Activated CD8-positive, alpha-beta T cell treated with anti-CD3 and anti-CD28 coated beads for 36 hours (primary cell): ENCODE data around the gene OTOP2. TPM values are rescaled to one million over a fixed set of nuclear protein-coding genes. Genes with fewer than 3 reads are reported as not detected.

Experiments
- ATAC-seq: fragments of 200-7000 bp; cut with Tn5 transposase; one replicate; pipeline ENCODE4 v1.10.0; 2021; ENCODE audit warnings: mild to moderate bottlenecking, moderate library complexity
- CTCF ChIA-PET: fragments of 350-600 bp; sonication (Branson Sonifier 250); formaldehyde crosslinking; loops from one replicate; lab custom pipeline; 2021; ENCODE audit warnings: antibody characterized with exemption; lab: Charles Lee
- POLR2A ChIA-PET: fragments of 350-600 bp; sonication (Branson Sonifier 250); formaldehyde crosslinking; loops from one replicate; lab custom pipeline; 2021; ENCODE audit warnings: antibody characterized with exemption; lab: Charles Lee
- DNase-seq: peaks from one replicate; pipeline ENCODE4 v3.0.0-alpha.2; 2020
- H3K27ac Mint-ChIP-seq: one replicate; pipeline ENCODE4 v1.8.0; 2021; ENCODE audit warnings: mild to moderate bottlenecking, mixed read lengths
- H3K27me3 Mint-ChIP-seq: one replicate; pipeline ENCODE4 v1.8.0; 2021; ENCODE audit warnings: mixed read lengths
- H3K36me3 Mint-ChIP-seq: one replicate; pipeline ENCODE4 v1.8.0; 2021; ENCODE audit warnings: low read depth, mixed read lengths
- H3K4me1 Mint-ChIP-seq: one replicate; pipeline ENCODE4 v1.8.0; 2021; ENCODE audit warnings: low read depth, mixed read lengths
- H3K4me3 Mint-ChIP-seq: one replicate; pipeline ENCODE4 v1.8.0; 2021; ENCODE audit warnings: mild to moderate bottlenecking, moderate library complexity, mixed read lengths
- H3K9me3 Mint-ChIP-seq: one replicate; pipeline ENCODE4 v1.8.0; 2021; ENCODE audit warnings: mixed read lengths
- CTCF ChIP-seq: fragments of 200-600 bp; IDR thresholded peaks from one replicate; pipeline ENCODE4 v1.8.0; 2022; ENCODE audit warnings: antibody characterized with exemption, mild to moderate bottlenecking
- intact Hi-C: fragments of 100-400 bp; cut with micrococcal nuclease; formaldehyde crosslinking; loops from one replicate; pipeline ENCODE4 v1.10.0; 2022
- total RNA-seq, 2 experiments: library from RNA; stranded (reverse); gene quantifications; one replicate each; pipeline ENCODE4 v1.2.3, GENCODE V29; 2021

Gene OTOP2
- total RNA-seq, 2 experiments from 2014 or later = not detected

DNA sequence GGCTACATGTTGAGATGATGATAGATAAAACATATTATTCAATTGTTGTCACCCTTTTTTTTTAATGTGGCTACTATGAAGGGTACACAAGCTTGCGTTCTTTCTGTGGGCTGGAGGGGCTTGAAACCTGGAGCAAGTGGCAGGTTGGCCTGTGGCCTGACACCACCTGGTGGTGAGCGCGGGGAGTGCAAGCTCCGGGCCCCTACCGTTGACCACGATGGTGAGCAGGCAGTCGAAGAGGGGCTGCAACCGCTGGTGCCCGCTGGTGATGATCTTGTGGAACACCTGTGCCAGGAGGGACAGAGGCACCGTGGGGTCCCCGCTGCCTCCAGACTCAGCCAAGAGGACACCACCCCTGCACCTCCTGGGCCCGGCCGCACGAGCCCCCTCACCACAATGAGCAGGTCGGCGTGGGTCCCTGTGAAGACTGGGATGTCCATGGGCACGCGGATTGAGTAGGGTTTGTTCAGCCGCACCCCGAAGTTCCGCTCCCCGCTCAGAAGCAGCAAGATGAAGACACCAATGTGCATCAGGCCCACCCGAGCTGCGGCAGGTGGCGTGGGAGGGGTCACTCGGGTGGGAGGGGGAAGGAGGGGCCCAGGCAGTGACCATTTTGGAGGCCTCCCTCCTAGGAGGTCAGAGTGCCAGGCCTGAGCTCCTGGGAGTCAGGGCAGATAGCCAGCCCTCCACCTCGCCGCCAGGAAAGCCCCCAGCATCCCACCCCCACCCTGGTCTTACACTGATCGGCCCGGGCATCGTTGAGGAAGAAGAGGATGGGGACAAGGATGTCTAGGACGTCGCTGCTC is 34.1 kb downstream of the OTOP2 start:
- Mint-ChIP-seq H3K4me1 (peaks cover 3% of the 10 kb centered on the region), H3K27me3 (no peaks in the 10 kb centered on the region), H3K36me3 (no peaks in the 10 kb centered on the region), H3K9me3 (no peaks in the 10 kb centered on the region), H3K4me3 (no peak overlapping the region), H3K27ac (no peak overlapping the region)
- intact Hi-C loops = loop anchor here (5.0 kb wide), 1 partner anchor 36 kb away; the partner anchor contains the start of genes OTOP2 and USH1G
- TF ChIP-seq CTCF = peak; percentile 98
- POLR2A ChIA-PET = interaction anchor here (0.6 to 1.3 kb wide), 3 partner anchors 11 to 154 kb away, joined by 3 read pairs; no protein-coding TSS in a partner anchor
- ATAC-seq (peak; percentile 85), DNase-seq (peak; percentile 90)
- CTCF ChIA-PET = interaction anchor here (0.6 to 3.9 kb wide), 43 partner anchors 9 to 566 kb away, joined by 3 to 73 read pairs (median 4); partner anchors contain the start of genes CDR2L, HID1, MRPL58 and OTOP2

DNA sequence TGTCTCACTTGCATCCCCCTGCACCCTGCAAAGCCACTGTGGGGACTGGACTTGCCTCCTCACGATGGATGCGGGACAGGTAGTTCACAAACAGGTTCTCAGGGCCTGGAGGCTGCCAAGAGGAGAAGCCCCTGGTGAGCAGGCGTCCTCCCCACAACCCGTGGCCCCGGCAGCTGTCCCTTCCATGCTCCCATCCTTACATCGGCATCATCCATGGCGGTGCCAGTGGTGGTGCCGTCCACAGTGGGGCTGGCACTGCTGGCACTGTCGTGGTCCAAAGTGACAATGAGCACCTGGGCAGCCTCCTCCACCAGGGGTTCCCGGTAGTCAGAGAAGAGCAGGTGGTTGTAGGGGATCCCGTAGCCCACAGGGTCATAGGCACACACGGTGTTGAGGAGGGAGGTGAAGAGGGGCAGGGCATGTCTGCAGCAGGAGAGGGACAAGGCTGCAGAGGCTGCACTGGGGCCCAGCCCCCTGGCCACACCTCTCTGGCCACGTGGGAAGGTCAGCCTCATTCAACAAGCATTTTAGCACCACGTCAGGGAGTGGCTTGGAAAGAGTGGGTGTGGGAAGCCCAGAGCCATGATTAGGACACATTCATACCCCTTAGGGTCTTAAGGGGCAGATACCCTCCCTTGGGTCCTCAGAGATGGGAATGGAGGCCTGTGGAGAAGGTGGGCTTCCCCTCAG is 35.9 kb downstream of the OTOP2 start:
- Mint-ChIP-seq H3K27ac (no peak overlapping the region), H3K4me1 (peaks cover 3% of the 10 kb centered on the region), H3K4me3 (no peak overlapping the region), H3K36me3 (no peaks in the 10 kb centered on the region), H3K9me3 (no peaks in the 10 kb centered on the region), H3K27me3 (no peaks in the 10 kb centered on the region)
- ATAC-seq (no peak), DNase-seq (no peak)
- TF ChIP-seq CTCF = no peak
- CTCF ChIA-PET = interaction anchor here (1.0 to 4.8 kb wide), 31 partner anchors 8 to 303 kb away, joined by 3 to 122 read pairs (median 13); partner anchors contain the start of genes CDR2L, FDXR, GRIN2C and HID1
- intact Hi-C loops = loop anchor here (5.0 kb wide), 1 partner anchor 38 kb away; the partner anchor contains the start of genes OTOP2 and USH1G
- POLR2A ChIA-PET = interaction anchor here (1.0 to 3.1 kb wide), 2 partner anchors 9 to 52 kb away, joined by 3 to 18 read pairs; partner anchors contain the start of gene MRPL58

GRCh38 chr17:74960570-74961342 is 36.7 kb downstream of the OTOP2 start:
- intact Hi-C loops = no loop called here
- POLR2A ChIA-PET = interaction anchor here (1.0 to 3.1 kb wide), 4 partner anchors 10 to 194 kb away, joined by 3 to 18 read pairs (median 3); partner anchors contain the start of genes JPT1 and MRPL58
- CTCF ChIA-PET = interaction anchor here (0.7 to 4.8 kb wide), 53 partner anchors 9 to 495 kb away, joined by 3 to 122 read pairs (median 6); partner anchors contain the start of genes ATP5PD, CDR2L, FDXR and GGA3
- no peaks in the 10 kb centered on the region for H3K9me3 Mint-ChIP-seq
- H3K4me3 Mint-ChIP-seq = no peak overlapping the region
- H3K27me3 Mint-ChIP-seq = no peaks in the 10 kb centered on the region
- no peaks in the 10 kb centered on the region for H3K36me3 Mint-ChIP-seq
- ATAC-seq = peak; percentile 54
- peaks cover 3% of the 10 kb centered on the region for H3K4me1 Mint-ChIP-seq
- no peak overlapping the region for H3K27ac Mint-ChIP-seq
- peak; percentile 33 for TF ChIP-seq CTCF
- peak; percentile 75 for DNase-seq

GRCh38 chr17:74961657-74962350 is 37.7 kb downstream of the OTOP2 start:
- no peak overlapping the region for H3K27ac Mint-ChIP-seq
- H3K4me1 Mint-ChIP-seq = peaks cover 3% of the 10 kb centered on the region
- H3K27me3 Mint-ChIP-seq = no peaks in the 10 kb centered on the region
- H3K4me3 Mint-ChIP-seq = no peak overlapping the region
- DNase-seq = peak; percentile 91
- ChIA-PET CTCF (interaction anchor here (0.6 to 4.8 kb wide), 63 partner anchors 10 to 494 kb away, joined by 3 to 122 read pairs (median 5); partner anchors contain the start of genes ATP5PD, CDR2L, GGA3 and HID1), POLR2A (interaction anchor here (1.0 to 3.1 kb wide), 5 partner anchors 14 to 193 kb away, joined by 3 to 18 read pairs (median 3); partner anchors contain the start of genes JPT1, MRPL58 and NT5C)
- H3K36me3 Mint-ChIP-seq = no peaks in the 10 kb centered on the region
- ATAC-seq = peak; percentile 79
- H3K9me3 Mint-ChIP-seq = no peaks in the 10 kb centered on the region
- intact Hi-C loops = no loop called here
- peak; percentile 79 for TF ChIP-seq CTCF
